Measurements from ENCODE around the gene SBK1.
"Not testable (repeated sequence)": the region's sequence is repeated elsewhere in the genome, so short reads cannot be mapped to it uniquely, and the experiment has no call there.

GRCh38 chr16:28367926-28368325, 75.6 kb downstream of the SBK1 start:
- TF ChIP-seq, protein P1, sequence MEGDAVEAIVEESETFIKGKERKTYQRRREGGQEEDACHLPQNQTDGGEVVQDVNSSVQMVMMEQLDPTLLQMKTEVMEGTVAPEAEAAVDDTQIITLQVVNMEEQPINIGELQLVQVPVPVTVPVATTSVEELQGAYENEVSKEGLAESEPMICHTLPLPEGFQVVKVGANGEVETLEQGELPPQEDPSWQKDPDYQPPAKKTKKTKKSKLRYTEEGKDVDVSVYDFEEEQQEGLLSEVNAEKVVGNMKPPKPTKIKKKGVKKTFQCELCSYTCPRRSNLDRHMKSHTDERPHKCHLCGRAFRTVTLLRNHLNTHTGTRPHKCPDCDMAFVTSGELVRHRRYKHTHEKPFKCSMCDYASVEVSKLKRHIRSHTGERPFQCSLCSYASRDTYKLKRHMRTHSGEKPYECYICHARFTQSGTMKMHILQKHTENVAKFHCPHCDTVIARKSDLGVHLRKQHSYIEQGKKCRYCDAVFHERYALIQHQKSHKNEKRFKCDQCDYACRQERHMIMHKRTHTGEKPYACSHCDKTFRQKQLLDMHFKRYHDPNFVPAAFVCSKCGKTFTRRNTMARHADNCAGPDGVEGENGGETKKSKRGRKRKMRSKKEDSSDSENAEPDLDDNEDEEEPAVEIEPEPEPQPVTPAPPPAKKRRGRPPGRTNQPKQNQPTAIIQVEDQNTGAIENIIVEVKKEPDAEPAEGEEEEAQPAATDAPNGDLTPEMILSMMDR (IDR thresholded peaks at IDR 0.05) = not testable (repeated sequence)
- TF ChIP-seq EZH2 (IDR thresholded peaks at IDR 0.05) = not testable (repeated sequence)

Data from neural progenitor cell (in vitro differentiated cells).